NB4 (cell line): Measurements from ENCODE around the gene FOXRED1.
"Not testable (repeated sequence)": the region's sequence is repeated elsewhere in the genome, so short reads cannot be mapped to it uniquely, and the experiment has no call there.

ENCODE experiments used
- CTCF ChIP-seq: IDR thresholded peaks from one replicate; pipeline ENCODE4 v1.5.1; 2012; ENCODE audit warnings: low read depth, low read length
- MAX ChIP-seq: IDR thresholded peaks from 2 replicates; pipeline ENCODE4 v1.6.1; 2011; ENCODE audit warnings: low read depth, low read length
- POLR2A ChIP-seq: IDR thresholded peaks from 2 replicates; pipeline ENCODE4 v1.6.1; 2011; ENCODE audit warnings: mild to moderate bottlenecking; ENCODE audit not compliant: insufficient read length; ENCODE audit errors: extremely low read depth

DNA sequence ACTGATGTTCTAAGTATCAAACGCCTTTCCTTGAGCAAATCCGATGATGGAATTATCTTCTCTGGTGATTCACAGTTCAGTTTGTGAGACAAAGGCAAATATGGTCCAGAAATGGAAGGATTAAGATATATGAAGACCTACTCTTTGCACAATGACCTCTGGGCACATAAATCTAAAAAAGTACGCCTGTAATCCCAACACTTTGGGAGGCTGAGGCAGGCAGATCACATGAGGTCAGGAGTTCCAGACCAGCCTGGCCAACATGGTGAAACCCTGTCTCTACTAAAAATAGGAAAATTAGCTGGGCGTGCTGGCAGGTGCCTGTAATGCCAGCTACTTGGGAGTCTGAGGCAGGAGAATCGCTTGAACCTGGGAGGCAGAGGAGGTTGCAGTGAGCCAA lies 13.4 kb upstream of the FOXRED1 start:
- not testable (repeated sequence) for TF ChIP-seq CTCF, POLR2A, MAX
